HepG2 (cell line): ENCODE results near the gene GOLGA8B. TPM values are rescaled to one million over a fixed set of nuclear protein-coding genes. Genes with fewer than 3 reads are reported as not detected.

Source experiments
- ATAC-seq: fragments of 200-7000 bp; cut with Tn5 transposase; 3 replicates; pipeline ENCODE4 v1.9.1; 2020; ENCODE audit warnings: mild to moderate bottlenecking, moderate library complexity
- BruUV-seq: library from RNA; stranded (reverse); fragments of 400-500 nt; replicated peaks from 2 replicates; lab custom pipeline; 2021; lab: Mats Ljungman, UMichigan
- CTCF ChIA-PET: fragments of 300-600 bp; formaldehyde crosslinking; extraction: SDS; loops from one replicate; lab custom pipeline; 2021; ENCODE audit warnings: low total read pairs, inconsistent platforms, low intra/inter-chr PET ratio; lab: Yijun Ruan, JAX
- POLR2A ChIA-PET: fragments of 350-600 bp; sonication (Branson Sonifier 250); formaldehyde crosslinking; loops from one replicate; lab custom pipeline; 2020; ENCODE audit warnings: antibody characterized with exemption, inconsistent platforms; lab: Yijun Ruan, JAX
- DNase-seq: peaks from one replicate; pipeline ENCODE4 v3.0.0-alpha.2; 2015; ENCODE audit warnings: low spot score
- FAIRE-seq: peaks from 3 replicates; lab custom pipeline; 2011; peaks lifted over from hg19 to GRCh38; lab: Jason Lieb, UNC
- H2AFZ ChIP-seq: one replicate; pipeline ENCODE4 v1.6.1; 2011; ENCODE audit warnings: low read length, inconsistent platforms
- H3K27ac ChIP-seq: fragments of 300-600 bp; 3 replicates; pipeline ENCODE4 v1.8.0; 2011; ENCODE audit warnings: mixed run types, mild to moderate bottlenecking, mixed read lengths, low read length, inconsistent platforms; ENCODE audit not compliant: insufficient read depth; ENCODE audit errors: extremely low read length
- H3K27me3 ChIP-seq, 2 experiments: fragments of 200-600 bp in 1 of 2; 2 replicates in 1 of 2; 3 replicates in 1 of 2; pipeline versions ENCODE4 v1.6.0 to v1.8.0; 2011; ENCODE audit warnings: low read length in 2 of 2, mild to moderate bottlenecking in 2 of 2, moderate library complexity in 2 of 2, inconsistent platforms in 1 of 2; ENCODE audit not compliant: insufficient read depth in 2 of 2, control insufficient read depth in 1 of 2
- H3K36me3 ChIP-seq, 2 experiments: fragments of 200-600 bp in 1 of 2; replicated peaks in 1 of 2; 2 replicates in 1 of 2; 3 replicates in 1 of 2; pipeline versions ENCODE4 v1.5.1 to v1.8.0; 2011; ENCODE audit warnings: low read length in 2 of 2, inconsistent platforms in 1 of 2; ENCODE audit not compliant: insufficient read depth in 2 of 2, control insufficient read depth in 1 of 2
- H3K4me1 ChIP-seq: 2 replicates; pipeline ENCODE4 v1.5.1; 2012; ENCODE audit warnings: low read length, inconsistent platforms; ENCODE audit not compliant: insufficient read depth
- H3K4me2 ChIP-seq: 2 replicates; pipeline ENCODE4 v1.6.0; 2011; ENCODE audit warnings: low read depth, low read length, inconsistent platforms
- H3K4me3 ChIP-seq, 3 experiments: fragments of 200-600 bp in 1 of 3; sonication (generic), shearing (Covaris generic) in 1 of 3; replicated peaks in 1 of 3; 2 replicates each; pipeline ENCODE4 v1.5.1; 2011 to 2016; ENCODE audit warnings: low read length in 3 of 3, inconsistent platforms in 2 of 3, low read depth in 2 of 3, mild to moderate bottlenecking in 2 of 3, control low read depth in 1 of 3, mixed read lengths in 1 of 3; ENCODE audit not compliant: insufficient read depth in 1 of 3
- H3K79me2 ChIP-seq: one replicate; pipeline ENCODE4 v1.6.1; 2011; ENCODE audit warnings: low read length, inconsistent platforms; ENCODE audit not compliant: insufficient read depth
- H3K9ac ChIP-seq: 2 replicates; pipeline ENCODE4 v1.6.0; 2011; ENCODE audit warnings: mild to moderate bottlenecking, low read depth, low read length, inconsistent platforms; ENCODE audit not compliant: insufficient read depth
- H3K9me3 ChIP-seq: 2 replicates; pipeline ENCODE4 v1.5.1; 2012; ENCODE audit warnings: mild to moderate bottlenecking, low read length
- H4K20me1 ChIP-seq: 2 replicates; pipeline ENCODE4 v1.6.0; 2011; ENCODE audit warnings: inconsistent platforms, mild to moderate bottlenecking, low read length, moderate library complexity; ENCODE audit not compliant: insufficient read depth
- BHLHE40 ChIP-seq: IDR thresholded peaks from 2 replicates; pipeline ENCODE4 v1.6.1; 2011; ENCODE audit warnings: low read length, improper control_type of control experiment
- FOXA3 ChIP-seq: IDR thresholded peaks from 2 replicates; pipeline ENCODE4 v1.6.1; 2016; ENCODE audit warnings: missing genetic modification reagents, missing compliant biosample characterization
- HHEX ChIP-seq: IDR thresholded peaks from 2 replicates; pipeline ENCODE4 v1.6.1; 2016; ENCODE audit warnings: control low read depth
- RFXANK ChIP-seq: IDR thresholded peaks from 2 replicates; pipeline ENCODE4 v1.6.1; 2016
- TCF7 ChIP-seq: sonication (generic); IDR thresholded peaks from 2 replicates; pipeline ENCODE4 v1.6.1; 2016; ENCODE audit warnings: antibody characterized with exemption, low read depth
- WGBS: methylation state at CpG from one replicate; pipeline ENCODE4 v1.1.6; 2017; ENCODE audit warnings: low lambda C conversion rate; 5-methylcytosine and 5-hydroxymethylcytosine counted together
- in situ Hi-C: cut with HindIII; loops from 2 replicates; pipeline ENCODE4 v1.10.0; 2017; ENCODE audit warnings: low pct_unique_long_range_greater_than_20kb; ENCODE audit not compliant: extremely low pct_ligation_motif_present
- intact Hi-C: fragments of 100-400 bp; cut with micrococcal nuclease; formaldehyde crosslinking; loops from one replicate; pipeline ENCODE4 v1.10.0; 2022; ENCODE audit not compliant: unreplicated experiment
- polyA plus RNA-seq, 8 experiments: library from polyadenylated mRNA; depleted of rRNA in 3 of 8; stranded (reverse) in 7 of 8; unstranded in 1 of 8; fragments of >200 nt; fragmentation: Illumina TruSeq in 4 of 8; extraction: Trizol in 4 of 8; gene quantifications; 2 replicates each; pipeline versions ENCODE4 v1.2.1 to v1.2.3, GENCODE V29; 2011 to 2016; ENCODE audit warnings: low read depth in 4 of 8, missing spikeins in 1 of 8, mixed read lengths in 1 of 8; ENCODE audit not compliant: insufficient read depth in 1 of 8
- total RNA-seq, 5 experiments: library from RNA; depleted of rRNA; stranded (reverse); fragments of >200 nt; fragmentation: Illumina TruSeq; extraction: Trizol; gene quantifications; 2 replicates each; pipeline ENCODE4 v1.2.3, GENCODE V29; 2016; ENCODE audit warnings: low read depth in 1 of 5
- TF ChIP-seq, protein P1 (sequence below), 2 experiments: sonication (generic) in 1 of 2; formaldehyde crosslinking in 1 of 2; IDR thresholded peaks; 2 replicates each; pipeline versions ENCODE4 v1.6.1 to v1.9.0; 2014 to 2022; ENCODE audit warnings: antibody characterized with exemption in 1 of 2, borderline replicate concordance in 1 of 2, inconsistent platforms in 1 of 2, low read depth in 1 of 2, missing genetic modification reagents in 1 of 2

The GOLGA8B gene
- total and polyA plus RNA-seq, 2 of the 13 experiments (the other 11 are each of a cell fraction or from before 2014, with no cell fraction given) = 38.8 to 89.0 TPM

DNA sequence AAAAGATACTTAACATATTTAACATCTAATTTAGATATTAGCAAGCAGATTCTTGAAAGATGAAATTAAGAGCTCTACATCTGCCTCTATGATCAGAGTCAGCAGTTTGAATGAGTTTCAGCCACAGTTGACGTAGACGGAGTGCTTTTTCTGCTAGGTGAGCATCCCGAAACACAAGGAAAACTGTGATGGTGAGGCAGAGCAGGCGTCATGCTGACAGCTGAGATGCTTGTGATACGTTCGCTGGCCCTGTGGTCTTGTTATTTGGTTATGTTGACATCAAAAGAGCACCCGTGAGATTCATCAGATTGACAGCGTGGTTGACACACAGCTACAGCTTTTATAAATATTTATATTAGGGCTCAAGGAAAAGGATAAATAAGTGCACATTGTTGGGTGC, 19.6 kb upstream of the GOLGA8B start:
- Histone ChIP-seq H3K27me3 (peaks cover 0 to 7% of the 10 kb centered on the region in 2 experiments; a peak in 1 of 5 replicates), H3K4me3 (no peak overlapping the region), H3K36me3 (no peaks in the 10 kb centered on the region), H3K79me2 (no peaks in the 10 kb centered on the region), H3K27ac (no peak overlapping the region)
- POLR2A ChIA-PET = no interaction called here
- BruUV-seq = no TSS peak
- intact Hi-C loops (no loop called here), in situ Hi-C loops (no loop called here)
- ATAC-seq (peak; percentile 43; the same call in 2 of the 3 replicates), FAIRE-seq (no peak)
- TF ChIP-seq BHLHE40 = 0 out of 2 replicates have a peak, but pooled peaks have one; percentile 19
- peak; percentile 11; the same call in 1 of the 2 replicates for TF ChIP-seq FOXA3 (CRISPR knock-in tag)
- 0 out of 2 replicates have a peak, but pooled peaks have one; percentile 62 for TF ChIP-seq HHEX (CRISPR knock-in tag)
- TF ChIP-seq RFXANK (CRISPR knock-in tag) = no peak
- TF ChIP-seq, protein P1, sequence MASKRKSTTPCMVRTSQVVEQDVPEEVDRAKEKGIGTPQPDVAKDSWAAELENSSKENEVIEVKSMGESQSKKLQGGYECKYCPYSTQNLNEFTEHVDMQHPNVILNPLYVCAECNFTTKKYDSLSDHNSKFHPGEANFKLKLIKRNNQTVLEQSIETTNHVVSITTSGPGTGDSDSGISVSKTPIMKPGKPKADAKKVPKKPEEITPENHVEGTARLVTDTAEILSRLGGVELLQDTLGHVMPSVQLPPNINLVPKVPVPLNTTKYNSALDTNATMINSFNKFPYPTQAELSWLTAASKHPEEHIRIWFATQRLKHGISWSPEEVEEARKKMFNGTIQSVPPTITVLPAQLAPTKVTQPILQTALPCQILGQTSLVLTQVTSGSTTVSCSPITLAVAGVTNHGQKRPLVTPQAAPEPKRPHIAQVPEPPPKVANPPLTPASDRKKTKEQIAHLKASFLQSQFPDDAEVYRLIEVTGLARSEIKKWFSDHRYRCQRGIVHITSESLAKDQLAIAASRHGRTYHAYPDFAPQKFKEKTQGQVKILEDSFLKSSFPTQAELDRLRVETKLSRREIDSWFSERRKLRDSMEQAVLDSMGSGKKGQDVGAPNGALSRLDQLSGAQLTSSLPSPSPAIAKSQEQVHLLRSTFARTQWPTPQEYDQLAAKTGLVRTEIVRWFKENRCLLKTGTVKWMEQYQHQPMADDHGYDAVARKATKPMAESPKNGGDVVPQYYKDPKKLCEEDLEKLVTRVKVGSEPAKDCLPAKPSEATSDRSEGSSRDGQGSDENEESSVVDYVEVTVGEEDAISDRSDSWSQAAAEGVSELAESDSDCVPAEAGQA (IDR thresholded peaks at IDR 0.05; ENCODE audit: low read depth) = no peak
- TF ChIP-seq, protein P1 (CRISPR knock-in tag; IDR thresholded peaks at IDR 0.05; ENCODE audit: borderline replicate concordance) = no peak
- TF ChIP-seq TCF7 = peak; percentile 24; the same call in 1 of the 2 replicates
- TF ChIP-seq, all 625 proteins: peak for 4
- CTCF ChIA-PET = no interaction called here
- H2AFZ ChIP-seq = no peak overlapping the region
- 4% methylated on average over 8 of the region's 8 CpGs for WGBS
- DNase-seq = peak; percentile 14
- no peak overlapping the region for H3K9ac ChIP-seq
- no peak overlapping the region for H3K4me2 ChIP-seq
- H4K20me1 ChIP-seq = no peaks in the 10 kb centered on the region
- no peaks in the 10 kb centered on the region for H3K9me3 ChIP-seq
- no peaks in the 10 kb centered on the region for H3K4me1 ChIP-seq
